DND-41 (cell line): ENCODE data around the gene PDE4C.
"Not testable (repeated sequence)": the region's sequence is repeated elsewhere in the genome, so short reads cannot be mapped to it uniquely, and the experiment has no call there.

Source experiments
- ATAC-seq: fragments of 200-7000 bp; cut with Tn5 transposase; 3 replicates; pipeline ENCODE4 v1.9.1; 2021; ENCODE audit warnings: low read depth; ENCODE audit not compliant: insufficient read depth
- DNase-seq: peaks from one replicate; pipeline ENCODE4 v3.0.0-alpha.2; 2020
- H2AFZ ChIP-seq: 2 replicates; pipeline ENCODE4 v1.6.0; 2012; ENCODE audit warnings: low read depth, low read length
- H3K27ac ChIP-seq: 2 replicates; pipeline ENCODE4 v1.5.1; 2012; ENCODE audit warnings: low read length, inconsistent platforms
- H3K27me3 ChIP-seq: fragments of 200-600 bp; sonication (generic); 2 replicates; pipeline ENCODE4 v1.6.0; 2012; ENCODE audit warnings: low read length, mild to moderate bottlenecking, inconsistent platforms; ENCODE audit not compliant: insufficient read depth, poor library complexity
- H3K36me3 ChIP-seq: 2 replicates; pipeline ENCODE4 v1.5.1; 2012; ENCODE audit warnings: low read length, inconsistent platforms; ENCODE audit not compliant: insufficient read depth
- H3K4me1 ChIP-seq: 2 replicates; pipeline ENCODE4 v1.5.1; 2012; ENCODE audit warnings: mild to moderate bottlenecking, low read length; ENCODE audit not compliant: insufficient read depth
- H3K4me2 ChIP-seq: 2 replicates; pipeline ENCODE4 v1.6.0; 2012; ENCODE audit warnings: mild to moderate bottlenecking, moderate library complexity, low read length, inconsistent platforms; ENCODE audit not compliant: insufficient read depth
- H3K4me3 ChIP-seq, 2 experiments: fragments of 200-600 bp in 1 of 2; shearing (Covaris generic) in 1 of 2; 2 replicates each; pipeline ENCODE4 v1.5.1; 2012 to 2016; ENCODE audit warnings: inconsistent platforms in 2 of 2, low read length in 2 of 2, mild to moderate bottlenecking in 2 of 2, low read depth in 1 of 2, moderate library complexity in 1 of 2
- H3K79me2 ChIP-seq: 2 replicates; pipeline ENCODE4 v1.6.0; 2012; ENCODE audit warnings: low read length, inconsistent platforms; ENCODE audit not compliant: insufficient read depth
- H3K9ac ChIP-seq: 2 replicates; pipeline ENCODE4 v1.6.0; 2012; ENCODE audit warnings: low read depth, mild to moderate bottlenecking, inconsistent platforms, low read length, moderate library complexity
- H3K9me3 ChIP-seq: 2 replicates; pipeline ENCODE4 v1.5.1; 2012; ENCODE audit warnings: low read length, moderate library complexity, mild to moderate bottlenecking, inconsistent platforms; ENCODE audit not compliant: insufficient read depth, severe bottlenecking
- H4K20me1 ChIP-seq: 2 replicates; pipeline ENCODE4 v1.6.0; 2012; ENCODE audit warnings: low read length; ENCODE audit not compliant: insufficient read depth
- EZH2 ChIP-seq: IDR thresholded peaks from 3 replicates; pipeline ENCODE4 v1.6.1; 2012; ENCODE audit warnings: borderline replicate concordance, low read depth, mild to moderate bottlenecking, moderate library complexity, low read length, inconsistent platforms; ENCODE audit not compliant: severe bottlenecking
- TF ChIP-seq, protein P1 (sequence below): IDR thresholded peaks from 2 replicates; pipeline ENCODE4 v1.5.1; 2012; ENCODE audit warnings: borderline replicate concordance, low read length, moderate library complexity, mild to moderate bottlenecking; ENCODE audit not compliant: poor library complexity, severe bottlenecking; ENCODE audit errors: extremely low read depth

PDE4C gene

GRCh38 chr19:18211683-18212082 lies 14.6 kb downstream of the PDE4C start:
- Histone ChIP-seq H3K36me3 (no peaks in the 10 kb centered on the region), H3K4me1 (no peaks in the 10 kb centered on the region), H3K9me3 (no peaks in the 10 kb centered on the region), H3K4me2 (no peak overlapping the region), H3K27me3 (no peaks in the 10 kb centered on the region), H4K20me1 (no peaks in the 10 kb centered on the region), H3K27ac (no peak overlapping the region), H3K9ac (no peak overlapping the region), H2AFZ (no peak overlapping the region), H3K4me3 (no peak overlapping the region), H3K79me2 (no peaks in the 10 kb centered on the region)
- no peak for DNase-seq
- TF ChIP-seq, protein P1, sequence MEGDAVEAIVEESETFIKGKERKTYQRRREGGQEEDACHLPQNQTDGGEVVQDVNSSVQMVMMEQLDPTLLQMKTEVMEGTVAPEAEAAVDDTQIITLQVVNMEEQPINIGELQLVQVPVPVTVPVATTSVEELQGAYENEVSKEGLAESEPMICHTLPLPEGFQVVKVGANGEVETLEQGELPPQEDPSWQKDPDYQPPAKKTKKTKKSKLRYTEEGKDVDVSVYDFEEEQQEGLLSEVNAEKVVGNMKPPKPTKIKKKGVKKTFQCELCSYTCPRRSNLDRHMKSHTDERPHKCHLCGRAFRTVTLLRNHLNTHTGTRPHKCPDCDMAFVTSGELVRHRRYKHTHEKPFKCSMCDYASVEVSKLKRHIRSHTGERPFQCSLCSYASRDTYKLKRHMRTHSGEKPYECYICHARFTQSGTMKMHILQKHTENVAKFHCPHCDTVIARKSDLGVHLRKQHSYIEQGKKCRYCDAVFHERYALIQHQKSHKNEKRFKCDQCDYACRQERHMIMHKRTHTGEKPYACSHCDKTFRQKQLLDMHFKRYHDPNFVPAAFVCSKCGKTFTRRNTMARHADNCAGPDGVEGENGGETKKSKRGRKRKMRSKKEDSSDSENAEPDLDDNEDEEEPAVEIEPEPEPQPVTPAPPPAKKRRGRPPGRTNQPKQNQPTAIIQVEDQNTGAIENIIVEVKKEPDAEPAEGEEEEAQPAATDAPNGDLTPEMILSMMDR = no peak
- TF ChIP-seq EZH2 = no peak
- ATAC-seq = no peak

DNA sequence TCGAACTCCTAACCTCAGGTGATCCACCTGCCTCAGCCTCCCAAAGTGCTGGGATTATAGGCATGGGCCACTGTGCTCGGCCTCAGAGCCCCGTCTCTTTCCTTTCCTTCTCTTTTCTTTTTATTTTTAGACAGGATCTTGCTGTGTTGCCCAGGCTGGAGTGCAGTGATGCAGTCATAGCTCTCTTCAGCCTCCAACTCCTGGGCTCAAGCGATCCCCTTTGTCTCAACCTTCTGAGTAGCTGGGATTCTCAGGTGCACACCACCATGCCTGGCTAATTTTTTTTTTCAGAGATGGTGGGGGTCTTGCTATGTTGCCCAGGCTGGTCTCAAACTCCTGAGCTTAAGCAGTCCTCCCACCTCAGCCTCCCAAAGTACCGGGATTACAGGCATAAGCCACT lies 16.3 kb downstream of the PDE4C start:
- not testable (repeated sequence) for H3K27ac ChIP-seq, H3K4me3 ChIP-seq, H3K9ac ChIP-seq, H3K9me3 ChIP-seq, H3K79me2 ChIP-seq, H3K4me2 ChIP-seq, H3K27me3 ChIP-seq, H3K36me3 ChIP-seq, ATAC-seq, DNase-seq, H2AFZ ChIP-seq, H4K20me1 ChIP-seq
- peaks cover 11% of the 10 kb centered on the region for H3K4me1 ChIP-seq

DNA sequence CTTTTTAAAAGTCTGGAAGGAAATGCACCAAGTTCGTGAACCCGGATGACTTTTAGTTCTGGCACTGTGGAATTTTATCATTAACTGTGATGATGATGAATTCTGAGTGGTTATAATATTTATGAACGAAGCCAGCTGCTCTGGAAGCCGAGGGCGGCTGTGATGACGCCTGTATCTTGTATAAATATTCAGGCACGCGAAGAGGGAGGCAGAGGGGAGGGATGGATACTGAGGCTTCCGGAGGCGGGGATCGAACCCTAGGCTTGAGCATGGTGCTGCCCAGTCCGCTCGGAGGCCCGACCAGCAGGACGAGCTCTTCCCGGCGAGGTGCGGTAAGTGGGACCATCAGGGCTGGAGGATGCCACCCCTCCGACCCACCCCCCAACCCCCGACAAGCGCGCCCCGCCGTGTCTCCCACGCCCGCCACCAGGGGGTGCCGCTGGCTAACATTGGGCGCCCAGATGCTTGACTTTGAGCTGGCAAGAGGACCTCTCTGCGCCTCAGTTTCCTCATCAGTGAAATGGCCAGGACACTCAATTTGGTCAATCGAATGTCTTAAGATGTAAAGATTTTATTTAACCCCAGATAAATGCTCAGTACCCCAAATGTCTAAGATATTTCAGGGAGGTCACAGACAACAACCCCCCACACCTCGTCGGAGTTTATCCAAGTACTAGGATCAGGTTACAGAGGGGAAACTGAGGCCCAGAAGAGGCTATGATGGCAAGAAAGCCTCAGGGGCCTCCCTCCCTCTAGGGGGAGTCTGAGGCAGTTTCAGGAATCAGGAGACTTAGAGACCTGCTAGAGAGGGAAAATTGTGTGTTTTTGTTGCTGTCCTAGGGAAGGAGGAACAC lies 17.9 kb downstream of the PDE4C start:
- Histone ChIP-seq H3K9me3 (no peaks in the 10 kb centered on the region), H4K20me1 (no peaks in the 10 kb centered on the region), H3K27ac (no peak overlapping the region), H3K9ac (no peak overlapping the region), H3K4me2 (no peak overlapping the region), H2AFZ (no peak overlapping the region), H3K4me3 (no peak overlapping the region), H3K27me3 (no peaks in the 10 kb centered on the region), H3K36me3 (no peaks in the 10 kb centered on the region), H3K4me1 (peaks cover 22% of the 10 kb centered on the region), H3K79me2 (0 out of 2 replicates have a peak, but pooled peaks cover under 1% of the 10 kb centered on the region)
- ATAC-seq = no peak
- TF ChIP-seq, protein P1 = peak; percentile 65
- no peak for TF ChIP-seq EZH2
- peak; percentile 55 for DNase-seq

GRCh38 chr19:18206018-18206417 lies 20.2 kb downstream of the PDE4C start:
- DNase-seq (no peak), ATAC-seq (no peak)
- H3K27ac ChIP-seq = 0 out of 2 replicates have a peak overlapping the region, but pooled peaks have one; percentile 74
- no peak overlapping the region for H2AFZ ChIP-seq
- no peaks in the 10 kb centered on the region for H3K9me3 ChIP-seq
- H3K4me2 ChIP-seq = peak overlapping the region; percentile 77
- no peaks in the 10 kb centered on the region for H3K36me3 ChIP-seq
- H3K9ac ChIP-seq = no peak overlapping the region
- TF ChIP-seq, protein P1 = no peak
- no peak for TF ChIP-seq EZH2
- 0 out of 2 replicates have a peak, but pooled peaks cover 4% of the 10 kb centered on the region for H3K79me2 ChIP-seq
- H3K27me3 ChIP-seq = no peaks in the 10 kb centered on the region
- peaks cover 29% of the 10 kb centered on the region for H3K4me1 ChIP-seq
- peaks cover 11% of the 10 kb centered on the region; the same call in 1 of the 2 replicates for H4K20me1 ChIP-seq
- no peak overlapping the region for H3K4me3 ChIP-seq
